GM19035 (cell line): ENCODE data around the gene IRS2.

Experiments
- ATAC-seq: cut with Tn5 transposase; IDR thresholded peaks from one replicate; pipeline ENCODE4 v1.9.1; 2021; ENCODE audit not compliant: unreplicated experiment

The IRS2 gene

GRCh38 chr13:109760402-109760801 lies 26.0 kb downstream of the IRS2 start:
- ATAC-seq = no peak

GRCh38 chr13:109759609-109760008 lies 26.8 kb downstream of the IRS2 start:
- no peak for ATAC-seq

GRCh38 chr13:109758937-109759480 lies 27.4 kb downstream of the IRS2 start:
- ATAC-seq = no peak

- ATAC-seq = no peak
These were observed 29.6 kb downstream of the IRS2 start for GRCh38 chr13:109756778-109757177.

- ATAC-seq = no peak
These were observed 30.4 kb downstream of the IRS2 start for GRCh38 chr13:109755997-109756396.

GRCh38 chr13:109755551-109755950 lies 30.8 kb downstream of the IRS2 start:
- ATAC-seq = no peak

- no peak for ATAC-seq
These were observed 34.9 kb downstream of the IRS2 start for GRCh38 chr13:109751477-109751876.

GRCh38 chr13:109750221-109750775 lies 36.1 kb downstream of the IRS2 start:
- ATAC-seq = no peak

GRCh38 chr13:109749365-109749764 lies 37.0 kb downstream of the IRS2 start:
- ATAC-seq = no peak

- ATAC-seq = no peak
These were observed 37.7 kb downstream of the IRS2 start for GRCh38 chr13:109748677-109749076.

- no peak for ATAC-seq
These were observed 38.9 kb downstream of the IRS2 start for GRCh38 chr13:109747524-109747923.

- no peak for ATAC-seq
These were observed 40.0 kb downstream of the IRS2 start for GRCh38 chr13:109746364-109746763.

- no peak for ATAC-seq
These were observed 40.7 kb downstream of the IRS2 start for GRCh38 chr13:109745702-109746101.

GRCh38 chr13:109745060-109745459 lies 41.3 kb downstream of the IRS2 start:
- no peak for ATAC-seq

GRCh38 chr13:109744512-109745051 lies 41.8 kb downstream of the IRS2 start:
- no peak for ATAC-seq

GRCh38 chr13:109743706-109744453 lies 42.5 kb downstream of the IRS2 start:
- ATAC-seq = no peak

GRCh38 chr13:109741966-109742365 lies 44.4 kb downstream of the IRS2 start:
- no peak for ATAC-seq

GRCh38 chr13:109740721-109741120 lies 45.7 kb downstream of the IRS2 start:
- ATAC-seq = no peak

GRCh38 chr13:109740121-109740520 lies 46.3 kb downstream of the IRS2 start:
- no peak for ATAC-seq

GRCh38 chr13:109738298-109738746 lies 48.1 kb downstream of the IRS2 start:
- ATAC-seq = no peak

- ATAC-seq = no peak
These were observed 48.8 kb downstream of the IRS2 start for GRCh38 chr13:109737606-109738005.

GRCh38 chr13:109737046-109737573 lies 49.3 kb downstream of the IRS2 start:
- no peak for ATAC-seq
